HEK293T (cell line): ENCODE measurements around the gene SCT.

Experiments
- BHLHE40 ChIP-seq: fragments of 450-650 bp; IDR thresholded peaks from 2 replicates; pipeline ENCODE4 v1.6.1; 2016; ENCODE audit warnings: mild to moderate bottlenecking, moderate library complexity, borderline replicate concordance
- FOXM1 ChIP-seq: fragments of 450-650 bp; IDR thresholded peaks from 2 replicates; pipeline ENCODE4 v1.6.1; 2017; ENCODE audit warnings: mild to moderate bottlenecking, borderline replicate concordance
- SP1 ChIP-seq: fragments of 450-650 bp; IDR thresholded peaks from 2 replicates; pipeline ENCODE4 v1.6.1; 2017
- SUZ12 ChIP-seq: fragments of 450-650 bp; IDR thresholded peaks from 2 replicates; pipeline ENCODE4 v1.6.1; 2016; ENCODE audit warnings: mild to moderate bottlenecking

GRCh38 chr11:621838-622237, 5.1 kb downstream of the SCT start:
- TF ChIP-seq SUZ12 (no peak), FOXM1 (no peak), SP1 (no peak), BHLHE40 (no peak)
